Measurements from ENCODE around the gene MAD1L1.
"Not testable (repeated sequence)": the region's sequence is repeated elsewhere in the genome, so short reads cannot be mapped to it uniquely, and the experiment has no call there.

The MAD1L1 gene

DNA sequence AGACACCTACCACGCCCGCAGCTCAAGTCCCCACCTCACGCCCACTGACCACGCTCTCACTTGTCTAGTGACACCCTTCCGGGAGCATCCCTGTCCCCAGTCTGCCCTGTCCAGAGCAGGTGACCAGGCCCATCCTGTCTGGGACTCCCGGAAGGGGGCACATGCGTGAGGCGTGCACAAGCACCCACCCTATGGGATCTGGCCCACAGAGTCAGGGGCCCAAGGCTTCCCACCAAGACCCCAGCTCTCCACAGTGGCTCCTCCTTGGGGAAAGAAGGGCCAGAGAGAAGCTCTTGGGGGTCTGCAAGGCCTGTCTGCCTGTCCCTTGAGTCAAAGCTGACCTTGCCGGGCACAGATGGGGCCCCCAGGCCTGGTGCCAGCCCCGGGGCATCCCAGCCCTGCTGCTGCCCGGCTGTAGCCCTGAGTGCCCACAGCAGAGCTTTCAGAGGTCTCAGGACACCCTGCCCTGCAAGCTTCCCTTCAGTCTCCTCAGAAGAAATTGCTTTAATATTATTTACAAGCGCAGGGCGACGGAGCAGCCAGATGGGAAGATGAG lies 367.7 kb downstream of the MAD1L1 start:
- no peak for DNase-seq (ENCODE audit: low read depth)
- H3K4me3 ChIP-seq (replicated peaks; ENCODE audit: low read depth, low read length): no peak overlapping the region
- TF ChIP-seq, protein P1, sequence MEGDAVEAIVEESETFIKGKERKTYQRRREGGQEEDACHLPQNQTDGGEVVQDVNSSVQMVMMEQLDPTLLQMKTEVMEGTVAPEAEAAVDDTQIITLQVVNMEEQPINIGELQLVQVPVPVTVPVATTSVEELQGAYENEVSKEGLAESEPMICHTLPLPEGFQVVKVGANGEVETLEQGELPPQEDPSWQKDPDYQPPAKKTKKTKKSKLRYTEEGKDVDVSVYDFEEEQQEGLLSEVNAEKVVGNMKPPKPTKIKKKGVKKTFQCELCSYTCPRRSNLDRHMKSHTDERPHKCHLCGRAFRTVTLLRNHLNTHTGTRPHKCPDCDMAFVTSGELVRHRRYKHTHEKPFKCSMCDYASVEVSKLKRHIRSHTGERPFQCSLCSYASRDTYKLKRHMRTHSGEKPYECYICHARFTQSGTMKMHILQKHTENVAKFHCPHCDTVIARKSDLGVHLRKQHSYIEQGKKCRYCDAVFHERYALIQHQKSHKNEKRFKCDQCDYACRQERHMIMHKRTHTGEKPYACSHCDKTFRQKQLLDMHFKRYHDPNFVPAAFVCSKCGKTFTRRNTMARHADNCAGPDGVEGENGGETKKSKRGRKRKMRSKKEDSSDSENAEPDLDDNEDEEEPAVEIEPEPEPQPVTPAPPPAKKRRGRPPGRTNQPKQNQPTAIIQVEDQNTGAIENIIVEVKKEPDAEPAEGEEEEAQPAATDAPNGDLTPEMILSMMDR (IDR thresholded peaks at IDR 0.05; ENCODE audit: low read length, missing control alignments): no peak

DNA sequence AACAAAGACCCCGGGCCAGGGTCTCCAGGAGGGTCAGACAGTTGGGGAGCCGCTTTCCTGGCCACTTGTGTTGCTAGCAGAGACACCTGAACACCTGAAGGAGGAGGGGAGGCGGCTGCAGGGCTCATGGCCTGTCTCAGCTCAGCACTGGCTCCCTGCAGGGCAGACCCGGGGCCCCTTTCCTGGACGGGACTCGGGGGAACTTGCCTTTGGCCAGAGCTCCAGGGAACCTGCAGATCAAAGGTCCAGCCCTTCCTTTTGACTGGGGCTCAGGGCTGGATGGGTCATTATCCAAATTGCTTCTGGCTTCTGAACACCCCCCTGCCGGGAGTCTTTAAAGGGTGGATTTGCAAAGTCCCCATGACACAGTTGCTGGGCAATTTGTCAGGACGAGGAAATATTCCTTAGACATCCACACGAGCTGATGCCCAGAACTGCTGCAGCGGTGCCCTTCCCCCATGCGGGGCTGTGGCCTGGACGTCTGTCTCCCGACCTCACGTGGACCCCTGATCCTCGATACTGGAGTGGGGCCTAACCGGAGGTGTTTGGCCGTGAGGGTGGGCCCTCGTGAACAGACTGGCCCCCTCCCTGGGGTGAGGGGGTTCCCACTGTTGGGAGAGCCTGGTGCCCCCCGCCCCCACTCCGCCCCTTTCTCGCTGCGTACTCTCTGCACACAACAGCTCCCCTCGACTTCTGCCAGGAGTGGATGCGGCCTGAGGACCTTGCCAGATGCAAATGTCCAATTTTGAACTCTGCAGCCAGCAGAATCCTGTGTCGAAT lies 368.4 kb downstream of the MAD1L1 start:
- TF ChIP-seq, protein P1 (IDR thresholded peaks at IDR 0.05; ENCODE audit: low read length, missing control alignments): no peak
- DNase-seq (ENCODE audit: low read depth): no peak
- no peak overlapping the region for H3K4me3 ChIP-seq (replicated peaks; ENCODE audit: low read depth, low read length)

DNA sequence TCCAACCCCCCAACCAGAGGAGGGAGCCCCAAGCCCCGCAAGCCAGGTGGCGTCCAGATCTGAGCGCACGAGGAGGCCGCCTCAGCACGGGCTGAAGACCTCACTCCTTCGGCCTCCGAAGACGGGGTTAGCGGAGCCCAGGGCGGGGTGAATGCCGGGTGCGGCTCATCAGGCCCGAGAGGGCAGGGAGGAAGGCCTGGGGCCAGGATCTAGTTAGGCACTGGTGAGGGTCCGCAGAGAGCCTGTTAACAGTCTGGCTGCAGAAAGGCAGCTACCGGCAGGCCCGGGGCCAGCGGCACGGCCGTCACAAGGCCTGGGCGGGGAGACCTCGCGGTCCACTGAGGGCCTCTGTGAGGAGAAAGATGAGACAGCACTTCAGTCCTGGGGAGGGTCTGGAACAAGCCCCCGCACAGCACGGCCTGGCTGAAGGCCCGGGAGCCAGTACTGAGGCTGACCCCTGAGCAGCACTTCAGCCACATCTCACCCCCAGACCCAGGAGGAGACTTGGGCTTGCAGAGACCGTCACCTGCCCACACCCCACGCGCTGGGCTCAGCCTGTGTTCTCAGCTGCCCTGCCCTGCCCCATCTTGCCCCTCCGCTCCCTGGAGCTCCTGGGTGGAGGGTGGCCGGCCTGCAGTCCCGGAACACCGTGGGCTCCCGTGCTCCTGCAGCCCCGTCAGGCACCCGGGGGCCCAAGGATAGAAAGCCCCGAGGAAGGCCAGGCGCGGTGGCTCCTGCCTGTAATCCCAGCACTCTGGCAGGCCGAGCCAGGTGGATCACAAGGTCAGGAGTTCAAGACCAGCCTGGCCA lies 369.4 kb downstream of the MAD1L1 start:
- TF ChIP-seq, protein P1 (IDR thresholded peaks at IDR 0.05; ENCODE audit: low read length, missing control alignments): no peak

DNA sequence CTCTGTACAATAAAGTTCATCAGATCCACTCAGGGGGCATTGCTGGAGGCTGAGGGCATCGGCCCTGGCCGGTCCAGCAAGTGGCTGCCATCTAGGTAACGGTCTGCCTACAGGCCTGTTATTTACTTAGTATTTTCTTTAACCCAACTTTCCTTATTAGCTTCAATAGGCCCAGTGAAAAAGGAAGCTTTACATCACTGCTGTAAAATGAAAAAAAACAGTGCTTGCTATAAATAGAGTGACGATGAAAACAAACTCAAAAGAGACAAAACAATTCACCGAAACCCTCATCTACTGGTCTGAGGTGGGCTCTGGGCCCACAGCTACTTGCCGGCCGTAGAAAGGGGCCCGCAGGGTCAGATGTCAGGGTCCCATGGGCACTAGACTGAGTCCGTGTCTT lies 370.2 kb downstream of the MAD1L1 start:
- H3K4me3 ChIP-seq (replicated peaks; ENCODE audit: low read depth, low read length): no peak overlapping the region
- TF ChIP-seq, protein P1 (IDR thresholded peaks at IDR 0.05; ENCODE audit: low read length, missing control alignments): no peak
- no peak for DNase-seq (ENCODE audit: low read depth)

More for the DNA sequence above, 369.4 kb downstream of the MAD1L1 start:
- no peak for DNase-seq (ENCODE audit: low read depth)
- no peak overlapping the region for H3K4me3 ChIP-seq (replicated peaks; ENCODE audit: low read depth, low read length)

DNA sequence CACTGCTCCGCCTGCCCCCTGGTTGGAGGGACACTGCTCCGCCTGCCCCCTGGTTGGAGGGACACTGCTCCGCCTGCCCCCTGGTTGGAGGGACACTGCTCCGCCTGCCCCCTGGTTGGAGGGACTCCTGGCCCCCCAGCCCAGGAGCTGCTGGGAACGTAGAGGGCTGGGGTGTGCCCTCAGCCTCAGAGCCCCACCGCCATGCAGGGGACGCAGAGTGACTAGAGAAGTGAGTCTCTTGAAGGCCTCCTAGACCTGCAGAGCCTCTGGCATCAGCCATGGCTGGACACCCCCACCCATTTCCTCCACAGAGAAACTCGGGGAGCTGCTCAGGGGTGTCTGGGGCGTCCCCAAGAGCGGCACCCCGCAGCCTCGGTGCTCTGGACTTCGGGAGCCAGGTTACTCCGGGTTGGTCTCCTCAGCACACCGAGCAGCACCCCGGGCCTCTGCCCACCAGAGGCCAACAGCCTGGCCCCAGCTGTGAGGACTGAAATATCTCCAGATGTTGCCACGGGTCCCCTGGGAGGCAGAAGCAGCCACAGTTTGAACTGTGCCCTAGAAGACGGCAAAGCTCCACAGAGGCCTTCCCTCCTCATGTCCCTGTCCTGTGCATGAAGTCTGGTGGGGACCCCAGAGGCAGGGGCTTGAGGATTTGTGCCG lies 370.8 kb downstream of the MAD1L1 start:
- no peak overlapping the region for H3K4me3 ChIP-seq (replicated peaks; ENCODE audit: low read depth, low read length)
- DNase-seq (ENCODE audit: low read depth): no peak
- TF ChIP-seq, protein P1 (IDR thresholded peaks at IDR 0.05; ENCODE audit: low read length, missing control alignments): no peak

DNA sequence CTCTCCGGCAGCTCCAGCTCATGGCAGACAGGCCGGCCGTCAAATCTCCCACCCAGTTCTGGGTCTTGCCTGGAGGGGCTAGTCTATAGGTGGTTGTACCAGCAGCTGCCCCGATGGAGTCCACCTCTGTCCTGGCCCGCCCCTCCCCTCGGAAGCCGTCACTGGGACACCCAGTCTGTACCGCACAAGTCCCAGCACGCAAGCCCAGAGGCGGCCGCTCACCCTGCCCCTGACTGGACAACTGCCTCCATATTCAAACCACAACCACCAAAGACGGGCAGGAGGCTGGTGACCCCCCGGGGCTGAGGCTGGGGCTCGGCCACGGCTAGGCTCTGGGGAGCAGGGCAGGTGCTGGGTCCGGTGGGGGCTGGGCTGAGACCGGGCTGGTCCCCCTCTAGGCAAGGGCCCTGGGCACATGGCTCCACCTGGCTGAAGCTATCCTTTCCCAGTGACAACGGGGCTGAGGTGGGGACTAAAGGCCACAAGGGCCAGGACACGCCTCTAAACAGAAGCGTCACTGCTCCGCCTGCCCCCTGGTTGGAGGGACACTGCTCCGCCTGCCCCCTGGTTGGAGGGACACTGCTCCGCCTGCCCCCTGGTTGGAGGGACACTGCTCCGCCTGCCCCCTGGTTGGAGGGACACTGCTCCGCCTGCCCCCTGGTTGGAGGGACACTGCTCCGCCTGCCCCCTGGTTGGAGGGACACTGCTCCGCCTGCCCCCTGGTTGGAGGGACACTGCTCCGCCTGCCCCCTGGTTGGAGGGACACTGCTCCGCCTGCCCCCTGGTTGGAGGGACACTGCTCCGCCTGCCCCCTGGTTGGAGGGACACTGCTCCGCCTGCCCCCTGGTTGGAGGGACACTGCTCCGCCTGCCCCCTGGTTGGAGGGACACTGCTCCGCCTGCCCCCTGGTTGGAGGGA lies 371.6 kb downstream of the MAD1L1 start:
- H3K4me3 ChIP-seq (replicated peaks; ENCODE audit: low read depth, low read length); DNase-seq (ENCODE audit: low read depth): not testable (repeated sequence)
